Measurements from ENCODE around the gene CEP43.

DNA sequence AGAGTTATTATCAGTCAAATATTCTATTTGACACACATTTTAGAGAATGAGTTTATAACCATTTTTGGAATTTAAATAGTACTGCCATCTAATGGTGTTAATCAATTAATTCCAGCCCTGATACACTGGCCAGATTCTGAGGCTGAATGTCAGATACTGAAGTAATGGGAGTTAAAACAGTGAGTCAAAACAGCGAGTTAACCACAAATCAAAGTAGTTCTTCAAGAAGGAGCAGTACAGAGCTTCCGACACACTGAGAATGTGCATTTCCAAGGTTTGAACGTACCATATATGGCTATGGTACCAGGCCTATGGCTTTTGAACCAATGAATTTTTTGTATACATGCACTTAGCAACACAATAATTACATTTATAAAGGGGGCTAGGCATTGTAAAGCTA is 11.3 kb upstream of the CEP43 start:
- TF ChIP-seq, protein P1, sequence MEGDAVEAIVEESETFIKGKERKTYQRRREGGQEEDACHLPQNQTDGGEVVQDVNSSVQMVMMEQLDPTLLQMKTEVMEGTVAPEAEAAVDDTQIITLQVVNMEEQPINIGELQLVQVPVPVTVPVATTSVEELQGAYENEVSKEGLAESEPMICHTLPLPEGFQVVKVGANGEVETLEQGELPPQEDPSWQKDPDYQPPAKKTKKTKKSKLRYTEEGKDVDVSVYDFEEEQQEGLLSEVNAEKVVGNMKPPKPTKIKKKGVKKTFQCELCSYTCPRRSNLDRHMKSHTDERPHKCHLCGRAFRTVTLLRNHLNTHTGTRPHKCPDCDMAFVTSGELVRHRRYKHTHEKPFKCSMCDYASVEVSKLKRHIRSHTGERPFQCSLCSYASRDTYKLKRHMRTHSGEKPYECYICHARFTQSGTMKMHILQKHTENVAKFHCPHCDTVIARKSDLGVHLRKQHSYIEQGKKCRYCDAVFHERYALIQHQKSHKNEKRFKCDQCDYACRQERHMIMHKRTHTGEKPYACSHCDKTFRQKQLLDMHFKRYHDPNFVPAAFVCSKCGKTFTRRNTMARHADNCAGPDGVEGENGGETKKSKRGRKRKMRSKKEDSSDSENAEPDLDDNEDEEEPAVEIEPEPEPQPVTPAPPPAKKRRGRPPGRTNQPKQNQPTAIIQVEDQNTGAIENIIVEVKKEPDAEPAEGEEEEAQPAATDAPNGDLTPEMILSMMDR (conservative IDR thresholded peaks at IDR 0.05; ENCODE audit: low read depth, low read length), result no peak
- no peak for TF ChIP-seq EZH2 (IDR thresholded peaks at IDR 0.05; ENCODE audit: borderline replicate concordance, low read depth, low read length, poor library complexity, severe bottlenecking)

Measured in A673 (cell line).